ENCODE data around the gene CAMSAP3. TPM values are rescaled to one million over a fixed set of nuclear protein-coding genes. Genes with fewer than 3 reads are reported as not detected.
A peak's percentile ranks its signal among the peaks of the same experiment; 100 is the strongest.

CAMSAP3 gene
- total RNA-seq, 1 experiment from 2014 or later = 16.6 TPM

- H4K20me1 ChIP-seq (ENCODE audit: low read length) = no peaks in the 10 kb centered on the region
- H3F3A ChIP-seq (ENCODE audit: low read length, unreplicated experiment) = no peaks in the 10 kb centered on the region
- H3K9ac ChIP-seq (ENCODE audit: low read length) = no peak overlapping the region
- H3K4me2 ChIP-seq (ENCODE audit: low read length) = no peak overlapping the region
- ChIA-PET POLR2A (ENCODE audit: unreplicated experiment) (no interaction called here), CTCF (interaction anchor here (1.2 kb wide), 1 partner anchor 31 kb away, joined by 4 read pairs; the partner anchor contains the start of gene TRAPPC5)
- H3K79me2 ChIP-seq (ENCODE audit: low read length) = no peaks in the 10 kb centered on the region
- no peak overlapping the region for H3K4me3 ChIP-seq (ENCODE audit: low read length)
- no peak for DNase-seq
- H2AFZ ChIP-seq (ENCODE audit: low read length) = no peak overlapping the region
- intact Hi-C loops (cut with micrococcal nuclease) = no loop called here
- no peak for TF ChIP-seq EZH2 (IDR thresholded peaks at IDR 0.05; ENCODE audit: low read length, unreplicated experiment)
- TF ChIP-seq CTCF (conservative IDR thresholded peaks at IDR 0.05; ENCODE audit: low read depth, low read length) = no peak
- no peak for TF ChIP-seq EZH2phosphoT487 (IDR thresholded peaks at IDR 0.05; ENCODE audit: borderline replicate concordance, low read length)
- no TSS peak for BruUV-seq (replicated peaks)
- no peak for ATAC-seq
- peaks cover 3% of the 10 kb centered on the region; the same call in 1 of the 2 replicates for H3K4me1 ChIP-seq (ENCODE audit: insufficient read depth, low read length)
- no peaks in the 10 kb centered on the region for H3K9me2 ChIP-seq (replicated peaks; ENCODE audit: low read length)
- H3K36me3 ChIP-seq (ENCODE audit: low read depth, low read length) = 0 out of 2 replicates have a peak, but pooled peaks cover 2% of the 10 kb centered on the region
- no peaks in the 10 kb centered on the region for H3K9me3 ChIP-seq (ENCODE audit: low read length)
- no peak overlapping the region for H3K27ac ChIP-seq (ENCODE audit: low read length)
- H3K27me3 ChIP-seq (ENCODE audit: low read length) = no peaks in the 10 kb centered on the region
Observed at GRCh38 chr19:7650148-7650547, 54.5 kb downstream of the CAMSAP3 start.

GRCh38 chr19:7652061-7652641 is 56.5 kb downstream of the CAMSAP3 start:
- H3K9me2 ChIP-seq (replicated peaks; ENCODE audit: low read length) = no peaks in the 10 kb centered on the region
- H3F3A ChIP-seq (ENCODE audit: low read length, unreplicated experiment) = no peaks in the 10 kb centered on the region
- no peaks in the 10 kb centered on the region for H3K9me3 ChIP-seq (ENCODE audit: low read length)
- H3K27me3 ChIP-seq (ENCODE audit: low read length) = no peaks in the 10 kb centered on the region
- TF ChIP-seq CTCF (conservative IDR thresholded peaks at IDR 0.05; ENCODE audit: low read depth, low read length) (peak; percentile 97), EZH2 (IDR thresholded peaks at IDR 0.05; ENCODE audit: low read length, unreplicated experiment) (no peak)
- ATAC-seq (peak; percentile 78), DNase-seq (peak; percentile 95)
- H2AFZ ChIP-seq (ENCODE audit: low read length) = peak overlapping the region; percentile 60
- H3K27ac ChIP-seq (ENCODE audit: low read length) = no peak overlapping the region
- H3K4me1 ChIP-seq (ENCODE audit: insufficient read depth, low read length) = peaks cover 3% of the 10 kb centered on the region; the same call in 1 of the 2 replicates
- H3K4me2 ChIP-seq (ENCODE audit: low read length) = peak overlapping the region; percentile 70
- H4K20me1 ChIP-seq (ENCODE audit: low read length) = no peaks in the 10 kb centered on the region
- peak overlapping the region; percentile 23; the same call in 1 of the 2 replicates for H3K4me3 ChIP-seq (ENCODE audit: low read length)
- BruUV-seq (replicated peaks) = no TSS peak
- no peaks in the 10 kb centered on the region for H3K79me2 ChIP-seq (ENCODE audit: low read length)
- CTCF ChIA-PET = interaction anchor here (0.5 to 1.7 kb wide), 5 partner anchors 11 to 104 kb away, joined by 3 to 11 read pairs (median 4); partner anchors contain the start of gene TRAPPC5
- H3K9ac ChIP-seq (ENCODE audit: low read length) = no peak overlapping the region
- POLR2A ChIA-PET (ENCODE audit: unreplicated experiment) = interaction anchor here (0.6 kb wide), 1 partner anchor 146 kb away, joined by 8 read pairs; no protein-coding TSS in a partner anchor
- intact Hi-C loops (cut with micrococcal nuclease) = loop anchor here (1.0 kb wide), 2 partner anchors 28 to 147 kb away; partner anchors contain the start of gene TRAPPC5
- 0 out of 2 replicates have a peak, but pooled peaks cover 2% of the 10 kb centered on the region for H3K36me3 ChIP-seq (ENCODE audit: low read depth, low read length)

GRCh38 chr19:7654401-7654800 is 58.7 kb downstream of the CAMSAP3 start:
- peaks cover 3% of the 10 kb centered on the region; the same call in 1 of the 2 replicates for H3K4me1 ChIP-seq (ENCODE audit: insufficient read depth, low read length)
- BruUV-seq (replicated peaks) = no TSS peak
- POLR2A ChIA-PET (ENCODE audit: unreplicated experiment) = interaction anchor here (0.5 kb wide), 1 partner anchor 128 kb away, joined by 3 read pairs; no protein-coding TSS in a partner anchor

More at GRCh38 chr19:7654401-7654800, 58.7 kb downstream of the CAMSAP3 start:
- H3F3A ChIP-seq (ENCODE audit: low read length, unreplicated experiment) = no peaks in the 10 kb centered on the region
- ATAC-seq (no peak), DNase-seq (no peak)
- H3K9me2 ChIP-seq (replicated peaks; ENCODE audit: low read length) = no peaks in the 10 kb centered on the region
- no peak overlapping the region for H3K27ac ChIP-seq (ENCODE audit: low read length)
- no peak overlapping the region for H3K4me3 ChIP-seq (ENCODE audit: low read length)
- H3K9me3 ChIP-seq (ENCODE audit: low read length) = no peaks in the 10 kb centered on the region
- no peaks in the 10 kb centered on the region for H3K79me2 ChIP-seq (ENCODE audit: low read length)
- TF ChIP-seq EZH2phosphoT487 (IDR thresholded peaks at IDR 0.05; ENCODE audit: borderline replicate concordance, low read length) (no peak), EZH2 (IDR thresholded peaks at IDR 0.05; ENCODE audit: low read length, unreplicated experiment) (no peak), CTCF (conservative IDR thresholded peaks at IDR 0.05; ENCODE audit: low read depth, low read length) (no peak)
- no peak overlapping the region for H3K4me2 ChIP-seq (ENCODE audit: low read length)
- CTCF ChIA-PET = no interaction called here
- intact Hi-C loops (cut with micrococcal nuclease) = no loop called here
- no peaks in the 10 kb centered on the region for H3K27me3 ChIP-seq (ENCODE audit: low read length)
- no peaks in the 10 kb centered on the region for H3K36me3 ChIP-seq (ENCODE audit: low read depth, low read length)
- H4K20me1 ChIP-seq (ENCODE audit: low read length) = no peaks in the 10 kb centered on the region
- no peak overlapping the region for H2AFZ ChIP-seq (ENCODE audit: low read length)
- H3K9ac ChIP-seq (ENCODE audit: low read length) = no peak overlapping the region
